K562 (cell line): ENCODE measurements around the gene MSRB2. TPM values are rescaled to one million over a fixed set of nuclear protein-coding genes. Genes with fewer than 3 reads are reported as not detected.
A peak's percentile ranks its signal among the peaks of the same experiment; 100 is the strongest.

Experiments used
- CBX3 ChIP-seq, 2 experiments: IDR thresholded peaks; 1 replicate in 1 of 2; 2 replicates in 1 of 2; pipeline ENCODE4 v1.6.1; 2012; ENCODE audit warnings: inconsistent platforms in 2 of 2, low read length in 2 of 2, borderline replicate concordance in 1 of 2, control low read depth in 1 of 2
- HDAC1 ChIP-seq, 2 experiments: fragments of 450-650 bp; IDR thresholded peaks; 2 replicates each; pipeline ENCODE4 v1.6.1; 2016 to 2017; ENCODE audit warnings: inconsistent platforms in 1 of 2, mild to moderate bottlenecking in 1 of 2, moderate library complexity in 1 of 2
- HDGF ChIP-seq: fragments of 450-650 bp; IDR thresholded peaks from 2 replicates; pipeline ENCODE4 v1.6.1; 2016
- L3MBTL2 ChIP-seq: fragments of 450-650 bp; IDR thresholded peaks from 2 replicates; pipeline ENCODE4 v1.6.1; 2016; ENCODE audit warnings: mild to moderate bottlenecking, moderate library complexity
- MYC ChIP-seq, 2 experiments: fragments of 250-450 bp in 1 of 2; sonication (Bioruptor Pico) in 1 of 2; IDR thresholded peaks; 2 replicates each; pipeline versions ENCODE4 v1.5.1 to v1.6.1; 2012 to 2021; ENCODE audit warnings: low read depth in 2 of 2, borderline replicate concordance in 1 of 2, improper control_type of control experiment in 1 of 2, low read length in 1 of 2, mild to moderate bottlenecking in 1 of 2, moderate library complexity in 1 of 2
- PYGO2 ChIP-seq: fragments of 450-650 bp; IDR thresholded peaks from 2 replicates; pipeline ENCODE4 v1.6.1; 2016; ENCODE audit warnings: mild to moderate bottlenecking, missing genetic modification characterization, moderate library complexity, missing compliant biosample characterization
- RCOR1 ChIP-seq, 2 experiments: IDR thresholded peaks; 2 replicates each; pipeline ENCODE4 v1.6.1; 2012; ENCODE audit warnings: low read depth in 2 of 2, low read length in 2 of 2, borderline replicate concordance in 1 of 2, improper control_type of control experiment in 1 of 2
- SP1 ChIP-seq: sonication (generic); formaldehyde crosslinking; IDR thresholded peaks from 2 replicates; pipeline ENCODE4 v1.8.1; 2022; ENCODE audit warnings: mild to moderate bottlenecking, missing genetic modification reagents
- STAG1 ChIP-seq: sonication (generic); formaldehyde crosslinking; IDR thresholded peaks from 2 replicates; pipeline ENCODE4 v1.5.0; 2020; ENCODE audit warnings: missing genetic modification reagents, borderline replicate concordance
- XRCC5 ChIP-seq: fragments of 200-400 bp; formaldehyde crosslinking; IDR thresholded peaks from 2 replicates; pipeline ENCODE4 v1.6.1; 2017; ENCODE audit warnings: low read depth, mild to moderate bottlenecking, low read length
- ZFX ChIP-seq: sonication (generic); formaldehyde crosslinking; IDR thresholded peaks from 2 replicates; pipeline ENCODE4 v1.8.0; 2022; ENCODE audit warnings: mild to moderate bottlenecking, missing genetic modification reagents, moderate library complexity
- polyA plus RNA-seq, 8 experiments: library from polyadenylated mRNA; depleted of rRNA in 4 of 8; stranded (reverse) in 5 of 8; unstranded in 3 of 8; fragments of >200 nt; fragmentation: Nextera tagmentation in 2 of 8; fragmentation: Illumina TruSeq in 1 of 8; extraction: Ambion mirVana in 2 of 8; extraction: Trizol in 1 of 8; gene quantifications; 2 replicates each; pipeline versions ENCODE4 v1.2.1 to v1.2.3, GENCODE V29; 2011 to 2014; ENCODE audit warnings: inconsistent platforms in 1 of 8, missing spikeins in 1 of 8
- total RNA-seq, 7 experiments: library from RNA; depleted of rRNA in 6 of 7; stranded (reverse); fragments of >200 nt in 6 of 7; fragmentation: Illumina TruSeq in 2 of 7; extraction: Trizol in 2 of 7; gene quantifications; 2 replicates each; pipeline versions ENCODE4 v1.2.1 to v1.2.3, GENCODE V29; 2011 to 2021; ENCODE audit warnings: low replicate concordance in 1 of 7
- TF ChIP-seq, protein P1 (sequence below): sonication (generic); formaldehyde crosslinking; IDR thresholded peaks from 2 replicates; pipeline ENCODE4 v1.4.0; 2020; ENCODE audit warnings: mild to moderate bottlenecking, missing genetic modification reagents
- TF ChIP-seq, protein P2 (sequence below): IDR thresholded peaks from 2 replicates; pipeline ENCODE4 v1.6.1; 2012; ENCODE audit warnings: low read depth, low read length, improper control_type of control experiment, borderline replicate concordance
- TF ChIP-seq, protein P3 (sequence below), 3 experiments: IDR thresholded peaks in 2 of 3; conservative IDR thresholded peaks in 1 of 3; 2 replicates each; pipeline ENCODE4 v1.5.1; 2011 to 2012; ENCODE audit warnings: low read length in 3 of 3, mild to moderate bottlenecking in 3 of 3, control low read depth in 2 of 3, improper control_type of control experiment in 1 of 3, inconsistent platforms in 1 of 3, low read depth in 1 of 3, mixed read lengths in 1 of 3, moderate library complexity in 1 of 3; ENCODE audit not compliant: insufficient read depth in 2 of 3
- TF ChIP-seq, protein P4 (sequence below): sonication (generic); IDR thresholded peaks from 2 replicates; pipeline ENCODE4 v1.6.1; 2016
- TF ChIP-seq, protein P5 (sequence below): fragments of 450-650 bp; IDR thresholded peaks from 2 replicates; pipeline ENCODE4 v1.6.1; 2017; ENCODE audit warnings: mild to moderate bottlenecking, moderate library complexity

Gene MSRB2
- total and polyA plus RNA-seq, 9 of the 15 experiments (the other 6 are each of a cell fraction or from before 2014, with no cell fraction given), result 1.5 to 22.3 (median 5.9) TPM

DNA sequence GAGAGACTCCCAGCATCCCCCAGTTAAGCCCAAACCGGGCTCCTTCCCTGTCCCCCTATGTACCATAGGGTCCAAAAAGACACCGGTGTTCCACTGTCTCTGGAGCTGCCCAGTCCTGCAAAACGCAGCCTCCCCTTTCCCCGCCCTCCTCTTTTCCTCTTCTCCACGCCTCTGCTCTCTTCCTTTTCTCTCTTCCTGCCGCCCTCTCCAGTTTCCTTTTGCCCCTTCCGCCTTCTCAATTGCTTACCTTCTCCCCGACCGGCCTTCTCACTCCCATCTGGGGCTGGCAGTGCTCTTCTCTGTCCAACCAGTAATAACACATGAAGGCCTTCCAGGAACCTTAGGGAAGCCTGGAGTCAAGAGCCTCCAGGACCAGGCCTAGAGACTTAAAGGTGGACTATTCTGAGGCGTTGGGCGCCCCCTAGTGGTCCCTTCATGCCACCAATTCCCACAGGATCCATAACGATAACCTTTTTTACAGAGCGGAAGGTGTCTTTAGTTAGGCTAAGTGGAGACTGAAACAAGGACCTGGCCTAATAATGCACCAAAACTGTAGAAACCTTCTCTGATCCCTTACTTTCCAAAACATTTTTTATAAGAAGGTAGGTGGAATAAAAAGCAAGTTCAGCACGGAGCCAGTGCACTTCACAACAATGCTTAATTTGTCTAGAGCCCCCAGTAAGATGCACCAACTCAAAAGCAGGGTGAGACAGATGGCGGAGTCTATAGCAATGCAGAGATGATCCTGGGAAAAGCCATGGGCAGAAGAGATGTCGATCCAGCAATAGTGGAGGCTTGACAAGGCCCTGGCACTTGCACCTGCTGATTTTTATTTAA lies 27.2 kb upstream of the MSRB2 start (continued):
- TF ChIP-seq XRCC5, result peak; percentile 57; the same call in 1 of the 2 replicates
- TF ChIP-seq STAG1 (CRISPR knock-in tag), result peak; percentile 33; the same call in 1 of the 2 replicates
- TF ChIP-seq, protein P1, sequence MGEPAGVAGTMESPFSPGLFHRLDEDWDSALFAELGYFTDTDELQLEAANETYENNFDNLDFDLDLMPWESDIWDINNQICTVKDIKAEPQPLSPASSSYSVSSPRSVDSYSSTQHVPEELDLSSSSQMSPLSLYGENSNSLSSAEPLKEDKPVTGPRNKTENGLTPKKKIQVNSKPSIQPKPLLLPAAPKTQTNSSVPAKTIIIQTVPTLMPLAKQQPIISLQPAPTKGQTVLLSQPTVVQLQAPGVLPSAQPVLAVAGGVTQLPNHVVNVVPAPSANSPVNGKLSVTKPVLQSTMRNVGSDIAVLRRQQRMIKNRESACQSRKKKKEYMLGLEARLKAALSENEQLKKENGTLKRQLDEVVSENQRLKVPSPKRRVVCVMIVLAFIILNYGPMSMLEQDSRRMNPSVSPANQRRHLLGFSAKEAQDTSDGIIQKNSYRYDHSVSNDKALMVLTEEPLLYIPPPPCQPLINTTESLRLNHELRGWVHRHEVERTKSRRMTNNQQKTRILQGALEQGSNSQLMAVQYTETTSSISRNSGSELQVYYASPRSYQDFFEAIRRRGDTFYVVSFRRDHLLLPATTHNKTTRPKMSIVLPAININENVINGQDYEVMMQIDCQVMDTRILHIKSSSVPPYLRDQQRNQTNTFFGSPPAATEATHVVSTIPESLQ, result no peak
- peak; percentile 44; the same call in 1 of the 2 replicates for TF ChIP-seq MYC (IDR thresholded peaks at IDR 0.05; ENCODE audit: low read depth, low read length)
- no peak for TF ChIP-seq MYC (CRISPR knock-in tag; IDR thresholded peaks at IDR 0.05; ENCODE audit: borderline replicate concordance, low read depth)
- TF ChIP-seq CBX3 (IDR thresholded peaks at IDR 0.05; ENCODE audit: borderline replicate concordance in 1 of 2, low read length in 2 of 2), result no peak
- TF ChIP-seq, protein P2, sequence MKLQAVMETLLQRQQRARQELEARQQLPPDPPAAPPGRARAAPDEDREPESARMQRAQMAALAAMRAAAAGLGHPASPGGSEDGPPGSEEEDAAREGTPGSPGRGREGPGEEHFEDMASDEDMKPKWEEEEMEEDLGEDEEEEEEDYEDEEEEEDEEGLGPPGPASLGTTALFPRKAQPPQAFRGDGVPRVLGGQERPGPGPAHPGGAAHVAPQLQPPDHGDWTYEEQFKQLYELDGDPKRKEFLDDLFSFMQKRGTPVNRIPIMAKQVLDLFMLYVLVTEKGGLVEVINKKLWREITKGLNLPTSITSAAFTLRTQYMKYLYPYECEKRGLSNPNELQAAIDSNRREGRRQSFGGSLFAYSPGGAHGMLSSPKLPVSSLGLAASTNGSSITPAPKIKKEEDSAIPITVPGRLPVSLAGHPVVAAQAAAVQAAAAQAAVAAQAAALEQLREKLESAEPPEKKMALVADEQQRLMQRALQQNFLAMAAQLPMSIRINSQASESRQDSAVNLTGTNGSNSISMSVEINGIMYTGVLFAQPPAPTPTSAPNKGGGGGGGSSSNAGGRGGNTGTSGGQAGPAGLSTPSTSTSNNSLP, result no peak
- 0 out of 2 replicates have a peak, but pooled peaks have one; percentile 14 for TF ChIP-seq PYGO2 (tag)
- peak in 1 of 2 experiments; percentile 36; a peak in 1 of 4 replicates for TF ChIP-seq RCOR1 (IDR thresholded peaks at IDR 0.05; ENCODE audit: borderline replicate concordance in 1 of 2, low read depth in 2 of 2, low read length in 2 of 2)
- TF ChIP-seq SP1, result no peak
- peak; percentile 48; the same call in 1 of the 2 replicates for TF ChIP-seq ZFX (CRISPR knock-in tag)
- TF ChIP-seq, protein P3, sequence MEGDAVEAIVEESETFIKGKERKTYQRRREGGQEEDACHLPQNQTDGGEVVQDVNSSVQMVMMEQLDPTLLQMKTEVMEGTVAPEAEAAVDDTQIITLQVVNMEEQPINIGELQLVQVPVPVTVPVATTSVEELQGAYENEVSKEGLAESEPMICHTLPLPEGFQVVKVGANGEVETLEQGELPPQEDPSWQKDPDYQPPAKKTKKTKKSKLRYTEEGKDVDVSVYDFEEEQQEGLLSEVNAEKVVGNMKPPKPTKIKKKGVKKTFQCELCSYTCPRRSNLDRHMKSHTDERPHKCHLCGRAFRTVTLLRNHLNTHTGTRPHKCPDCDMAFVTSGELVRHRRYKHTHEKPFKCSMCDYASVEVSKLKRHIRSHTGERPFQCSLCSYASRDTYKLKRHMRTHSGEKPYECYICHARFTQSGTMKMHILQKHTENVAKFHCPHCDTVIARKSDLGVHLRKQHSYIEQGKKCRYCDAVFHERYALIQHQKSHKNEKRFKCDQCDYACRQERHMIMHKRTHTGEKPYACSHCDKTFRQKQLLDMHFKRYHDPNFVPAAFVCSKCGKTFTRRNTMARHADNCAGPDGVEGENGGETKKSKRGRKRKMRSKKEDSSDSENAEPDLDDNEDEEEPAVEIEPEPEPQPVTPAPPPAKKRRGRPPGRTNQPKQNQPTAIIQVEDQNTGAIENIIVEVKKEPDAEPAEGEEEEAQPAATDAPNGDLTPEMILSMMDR (IDR thresholded peaks at IDR 0.05 in 2 of 3, conservative IDR thresholded peaks at IDR 0.05 in 1 of 3; ENCODE audit: insufficient read depth in 2 of 3, low read depth in 1 of 3, low read length in 3 of 3), result peak; percentile 77 to 93 (median 88)
- TF ChIP-seq L3MBTL2, result 0 out of 2 replicates have a peak, but pooled peaks have one; percentile 27
- 0 out of 4 replicates have a peak, but pooled peaks of 1 of the 2 experiments have one; percentile 34 for TF ChIP-seq HDAC1 (IDR thresholded peaks at IDR 0.05)
- TF ChIP-seq HDGF, result 0 out of 2 replicates have a peak, but pooled peaks have one; percentile 75
- TF ChIP-seq, protein P4, sequence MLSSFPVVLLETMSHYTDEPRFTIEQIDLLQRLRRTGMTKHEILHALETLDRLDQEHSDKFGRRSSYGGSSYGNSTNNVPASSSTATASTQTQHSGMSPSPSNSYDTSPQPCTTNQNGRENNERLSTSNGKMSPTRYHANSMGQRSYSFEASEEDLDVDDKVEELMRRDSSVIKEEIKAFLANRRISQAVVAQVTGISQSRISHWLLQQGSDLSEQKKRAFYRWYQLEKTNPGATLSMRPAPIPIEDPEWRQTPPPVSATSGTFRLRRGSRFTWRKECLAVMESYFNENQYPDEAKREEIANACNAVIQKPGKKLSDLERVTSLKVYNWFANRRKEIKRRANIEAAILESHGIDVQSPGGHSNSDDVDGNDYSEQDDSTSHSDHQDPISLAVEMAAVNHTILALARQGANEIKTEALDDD, result 0 out of 2 replicates have a peak, but pooled peaks have one; percentile 37
- TF ChIP-seq, protein P5, sequence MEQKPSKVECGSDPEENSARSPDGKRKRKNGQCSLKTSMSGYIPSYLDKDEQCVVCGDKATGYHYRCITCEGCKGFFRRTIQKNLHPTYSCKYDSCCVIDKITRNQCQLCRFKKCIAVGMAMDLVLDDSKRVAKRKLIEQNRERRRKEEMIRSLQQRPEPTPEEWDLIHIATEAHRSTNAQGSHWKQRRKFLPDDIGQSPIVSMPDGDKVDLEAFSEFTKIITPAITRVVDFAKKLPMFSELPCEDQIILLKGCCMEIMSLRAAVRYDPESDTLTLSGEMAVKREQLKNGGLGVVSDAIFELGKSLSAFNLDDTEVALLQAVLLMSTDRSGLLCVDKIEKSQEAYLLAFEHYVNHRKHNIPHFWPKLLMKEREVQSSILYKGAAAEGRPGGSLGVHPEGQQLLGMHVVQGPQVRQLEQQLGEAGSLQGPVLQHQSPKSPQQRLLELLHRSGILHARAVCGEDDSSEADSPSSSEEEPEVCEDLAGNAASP, result no peak
- TF ChIP-seq, all 486 proteins: peak for 29
